Neural cell (in vitro differentiated cells): ENCODE measurements around the gene KIF1B. TPM values are rescaled to one million over a fixed set of nuclear protein-coding genes. Genes with fewer than 3 reads are reported as not detected.
A peak's percentile ranks its signal among the peaks of the same experiment; 100 is the strongest.

ENCODE experiments used
- H2AFZ ChIP-seq: fragments of 200-600, 300-800 bp; sonication (generic), shearing (Covaris generic); 2 replicates; pipeline ENCODE4 v1.6.0; 2014; ENCODE audit warnings: low read depth, mild to moderate bottlenecking, antibody characterized with exemption, low read length, moderate library complexity
- H3F3A ChIP-seq: fragments of 200-600 bp; shearing (Covaris generic); 2 replicates; pipeline ENCODE4 v1.6.1; 2016; ENCODE audit warnings: mild to moderate bottlenecking, moderate library complexity, mixed read lengths, antibody characterized with exemption, low read length; ENCODE audit not compliant: insufficient read depth, poor library complexity, severe bottlenecking
- H3K27ac ChIP-seq: fragments of 200-600, 300-800 bp; sonication (generic), shearing (Covaris generic); 2 replicates; pipeline ENCODE4 v1.5.1; 2014; ENCODE audit warnings: mild to moderate bottlenecking, low read length, moderate library complexity
- H3K27me3 ChIP-seq: fragments of 300-800, 200-600 bp; sonication (generic), shearing (Covaris generic); 2 replicates; pipeline ENCODE4 v1.6.0; 2014; ENCODE audit warnings: mild to moderate bottlenecking, low read depth, low read length, moderate library complexity; ENCODE audit not compliant: insufficient read depth
- H3K36me3 ChIP-seq: fragments of 300-800, 200-600 bp; sonication (generic), shearing (Covaris generic); 2 replicates; pipeline ENCODE4 v1.5.1; 2014; ENCODE audit warnings: mild to moderate bottlenecking, antibody characterized with exemption, low read length, moderate library complexity; ENCODE audit not compliant: insufficient read depth
- H3K4me2 ChIP-seq: fragments of 300-800, 200-600 bp; sonication (generic), shearing (Covaris generic); 2 replicates; pipeline ENCODE4 v1.6.0; 2014; ENCODE audit warnings: mild to moderate bottlenecking, low read length
- H3K4me3 ChIP-seq: fragments of 300-800, 200-600 bp; sonication (generic), shearing (Covaris generic); 2 replicates; pipeline ENCODE4 v1.5.1; 2014; ENCODE audit warnings: mild to moderate bottlenecking, low read length, moderate library complexity
- H3K79me2 ChIP-seq: fragments of 200-600 bp; shearing (Covaris generic); replicated peaks from 2 replicates; pipeline ENCODE4 v1.6.0; 2014; ENCODE audit warnings: mild to moderate bottlenecking, low read length, moderate library complexity; ENCODE audit not compliant: insufficient read depth
- H3K9ac ChIP-seq: fragments of 300-800, 200-600 bp; sonication (generic), shearing (Covaris generic); 2 replicates; pipeline ENCODE4 v1.6.1; 2016; ENCODE audit warnings: mild to moderate bottlenecking, low read length, mixed read lengths
- H3K9me2 ChIP-seq: fragments of 200-600 bp; shearing (Covaris generic); 2 replicates; pipeline ENCODE4 v1.6.1; 2016; ENCODE audit warnings: mild to moderate bottlenecking, low read length, mixed read lengths; ENCODE audit not compliant: insufficient read depth
- H3K9me3 ChIP-seq: fragments of 200-600, 300-800 bp; sonication (generic), shearing (Covaris generic); 2 replicates; pipeline ENCODE4 v1.6.1; 2016; ENCODE audit warnings: mild to moderate bottlenecking, mixed run types, low read length, moderate library complexity, mixed read lengths
- H4K20me1 ChIP-seq: fragments of 200-600 bp; shearing (Covaris generic); 2 replicates; pipeline ENCODE4 v1.6.1; 2016; ENCODE audit warnings: mild to moderate bottlenecking, mixed run types; ENCODE audit not compliant: insufficient read depth
- EP300 ChIP-seq: fragments of 450-650 bp; conservative IDR thresholded peaks from 2 replicates; pipeline ENCODE4 v1.6.1; 2014; ENCODE audit warnings: antibody characterized with exemption, mild to moderate bottlenecking, moderate library complexity; ENCODE audit not compliant: poor library complexity, severe bottlenecking
- EZH2 ChIP-seq: fragments of 200-600, 300-800 bp; shearing (Covaris generic), sonication (generic); IDR thresholded peaks from 2 replicates; pipeline ENCODE4 v1.6.1; 2014; ENCODE audit warnings: antibody characterized with exemption, low read length, borderline replicate concordance, mild to moderate bottlenecking; ENCODE audit not compliant: insufficient read depth, poor library complexity, severe bottlenecking
- MXI1 ChIP-seq: fragments of 450-650 bp; conservative IDR thresholded peaks from 2 replicates; pipeline ENCODE4 v1.6.1; 2014; ENCODE audit warnings: antibody characterized with exemption, mild to moderate bottlenecking; ENCODE audit not compliant: poor library complexity, severe bottlenecking
- POLR2AphosphoS5 ChIP-seq: IDR thresholded peaks from 2 replicates; pipeline ENCODE4 v1.6.1; 2012
- RAD21 ChIP-seq: fragments of 450-650 bp; conservative IDR thresholded peaks from 2 replicates; pipeline ENCODE4 v1.6.1; 2014; ENCODE audit warnings: antibody characterized with exemption, mild to moderate bottlenecking, moderate library complexity
- SMC3 ChIP-seq: fragments of 450-650 bp; conservative IDR thresholded peaks from 2 replicates; pipeline ENCODE4 v1.6.1; 2014; ENCODE audit warnings: antibody characterized with exemption, mild to moderate bottlenecking, moderate library complexity; ENCODE audit not compliant: poor library complexity
- TAF1 ChIP-seq: IDR thresholded peaks from 2 replicates; pipeline ENCODE4 v1.6.1; 2012; ENCODE audit warnings: low read depth
- polyA plus RNA-seq: library from polyadenylated mRNA; depleted of rRNA; stranded (reverse); fragments of >200 nt; gene quantifications from 2 replicates; pipeline ENCODE4 v1.2.3, GENCODE V29; 2014
- TF ChIP-seq, protein P1 (sequence below): fragments of 450-650 bp; IDR thresholded peaks from 2 replicates; pipeline ENCODE4 v1.5.1; 2014; ENCODE audit warnings: antibody characterized with exemption, mild to moderate bottlenecking, moderate library complexity; ENCODE audit not compliant: poor library complexity, severe bottlenecking
- TF ChIP-seq, protein P2 (sequence below): IDR thresholded peaks from 2 replicates; pipeline ENCODE4 v1.6.1; 2012; ENCODE audit warnings: borderline replicate concordance

Gene KIF1B
- polyA plus RNA-seq, 1 donor from 2014 or later, result 76.4 TPM

GRCh38 chr1:10283318-10283984 lies 73.1 kb downstream of the KIF1B start:
- Histone ChIP-seq H3K27ac (peak overlapping the region; percentile 19), H3K9me3 (no peaks in the 10 kb centered on the region), H4K20me1 (no peaks in the 10 kb centered on the region), H3K27me3 (no peaks in the 10 kb centered on the region), H3K36me3 (peaks cover 22% of the 10 kb centered on the region), H3F3A (no peaks in the 10 kb centered on the region), H2AFZ (no peak overlapping the region), H3K9me2 (no peaks in the 10 kb centered on the region), H3K4me3 (no peak overlapping the region), H3K79me2 (peaks cover 14% of the 10 kb centered on the region), H3K4me2 (no peak overlapping the region), H3K9ac (no peak overlapping the region)
- TF ChIP-seq MXI1, result no peak
- TF ChIP-seq, protein P1, sequence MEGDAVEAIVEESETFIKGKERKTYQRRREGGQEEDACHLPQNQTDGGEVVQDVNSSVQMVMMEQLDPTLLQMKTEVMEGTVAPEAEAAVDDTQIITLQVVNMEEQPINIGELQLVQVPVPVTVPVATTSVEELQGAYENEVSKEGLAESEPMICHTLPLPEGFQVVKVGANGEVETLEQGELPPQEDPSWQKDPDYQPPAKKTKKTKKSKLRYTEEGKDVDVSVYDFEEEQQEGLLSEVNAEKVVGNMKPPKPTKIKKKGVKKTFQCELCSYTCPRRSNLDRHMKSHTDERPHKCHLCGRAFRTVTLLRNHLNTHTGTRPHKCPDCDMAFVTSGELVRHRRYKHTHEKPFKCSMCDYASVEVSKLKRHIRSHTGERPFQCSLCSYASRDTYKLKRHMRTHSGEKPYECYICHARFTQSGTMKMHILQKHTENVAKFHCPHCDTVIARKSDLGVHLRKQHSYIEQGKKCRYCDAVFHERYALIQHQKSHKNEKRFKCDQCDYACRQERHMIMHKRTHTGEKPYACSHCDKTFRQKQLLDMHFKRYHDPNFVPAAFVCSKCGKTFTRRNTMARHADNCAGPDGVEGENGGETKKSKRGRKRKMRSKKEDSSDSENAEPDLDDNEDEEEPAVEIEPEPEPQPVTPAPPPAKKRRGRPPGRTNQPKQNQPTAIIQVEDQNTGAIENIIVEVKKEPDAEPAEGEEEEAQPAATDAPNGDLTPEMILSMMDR, result no peak
- TF ChIP-seq TAF1, result no peak
- no peak for TF ChIP-seq RAD21
- TF ChIP-seq EZH2, result no peak
- TF ChIP-seq POLR2AphosphoS5, result no peak
- TF ChIP-seq, protein P2, sequence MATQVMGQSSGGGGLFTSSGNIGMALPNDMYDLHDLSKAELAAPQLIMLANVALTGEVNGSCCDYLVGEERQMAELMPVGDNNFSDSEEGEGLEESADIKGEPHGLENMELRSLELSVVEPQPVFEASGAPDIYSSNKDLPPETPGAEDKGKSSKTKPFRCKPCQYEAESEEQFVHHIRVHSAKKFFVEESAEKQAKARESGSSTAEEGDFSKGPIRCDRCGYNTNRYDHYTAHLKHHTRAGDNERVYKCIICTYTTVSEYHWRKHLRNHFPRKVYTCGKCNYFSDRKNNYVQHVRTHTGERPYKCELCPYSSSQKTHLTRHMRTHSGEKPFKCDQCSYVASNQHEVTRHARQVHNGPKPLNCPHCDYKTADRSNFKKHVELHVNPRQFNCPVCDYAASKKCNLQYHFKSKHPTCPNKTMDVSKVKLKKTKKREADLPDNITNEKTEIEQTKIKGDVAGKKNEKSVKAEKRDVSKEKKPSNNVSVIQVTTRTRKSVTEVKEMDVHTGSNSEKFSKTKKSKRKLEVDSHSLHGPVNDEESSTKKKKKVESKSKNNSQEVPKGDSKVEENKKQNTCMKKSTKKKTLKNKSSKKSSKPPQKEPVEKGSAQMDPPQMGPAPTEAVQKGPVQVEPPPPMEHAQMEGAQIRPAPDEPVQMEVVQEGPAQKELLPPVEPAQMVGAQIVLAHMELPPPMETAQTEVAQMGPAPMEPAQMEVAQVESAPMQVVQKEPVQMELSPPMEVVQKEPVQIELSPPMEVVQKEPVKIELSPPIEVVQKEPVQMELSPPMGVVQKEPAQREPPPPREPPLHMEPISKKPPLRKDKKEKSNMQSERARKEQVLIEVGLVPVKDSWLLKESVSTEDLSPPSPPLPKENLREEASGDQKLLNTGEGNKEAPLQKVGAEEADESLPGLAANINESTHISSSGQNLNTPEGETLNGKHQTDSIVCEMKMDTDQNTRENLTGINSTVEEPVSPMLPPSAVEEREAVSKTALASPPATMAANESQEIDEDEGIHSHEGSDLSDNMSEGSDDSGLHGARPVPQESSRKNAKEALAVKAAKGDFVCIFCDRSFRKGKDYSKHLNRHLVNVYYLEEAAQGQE, result no peak
- no peak for TF ChIP-seq SMC3
- TF ChIP-seq EP300, result no peak

- no peaks in the 10 kb centered on the region for H3K9me3 ChIP-seq
- TF ChIP-seq TAF1 (no peak), POLR2AphosphoS5 (no peak)
- H3K4me3 ChIP-seq, result no peak overlapping the region
- no peak overlapping the region for H3K4me2 ChIP-seq
- no peaks in the 10 kb centered on the region for H3K27me3 ChIP-seq
- no peak overlapping the region for H2AFZ ChIP-seq
- H3K9me2 ChIP-seq, result no peaks in the 10 kb centered on the region
- H3K27ac ChIP-seq, result no peak overlapping the region
- peaks cover 14% of the 10 kb centered on the region for H3K79me2 ChIP-seq
- no peaks in the 10 kb centered on the region for H3F3A ChIP-seq
- no peak overlapping the region for H3K9ac ChIP-seq
- H4K20me1 ChIP-seq, result no peaks in the 10 kb centered on the region
- H3K36me3 ChIP-seq, result peaks cover 19% of the 10 kb centered on the region
Observed at GRCh38 chr1:10286244-10286643, 75.9 kb downstream of the KIF1B start.
